Astrocyte of the spinal cord (primary cell): ENCODE data around the gene VPS4A.

ENCODE experiments used
- DNase-seq: peaks from one replicate; pipeline ENCODE4 v3.0.0; 2011; ENCODE audit warnings: low read depth, low spot score
- H3K4me3 ChIP-seq: 2 replicates; pipeline ENCODE4 v1.5.1; 2011; ENCODE audit warnings: low read depth, mild to moderate bottlenecking, low read length, moderate library complexity
- CTCF ChIP-seq: IDR thresholded peaks from 2 replicates; pipeline ENCODE4 v1.5.1; 2012; ENCODE audit warnings: low read depth, mild to moderate bottlenecking, low read length, inconsistent platforms
- in situ Hi-C: cut with HindIII; loops from 2 replicates; pipeline ENCODE4 v1.10.0; 2017; ENCODE audit warnings: low sequenced_read_pairs

Gene VPS4A

DNA sequence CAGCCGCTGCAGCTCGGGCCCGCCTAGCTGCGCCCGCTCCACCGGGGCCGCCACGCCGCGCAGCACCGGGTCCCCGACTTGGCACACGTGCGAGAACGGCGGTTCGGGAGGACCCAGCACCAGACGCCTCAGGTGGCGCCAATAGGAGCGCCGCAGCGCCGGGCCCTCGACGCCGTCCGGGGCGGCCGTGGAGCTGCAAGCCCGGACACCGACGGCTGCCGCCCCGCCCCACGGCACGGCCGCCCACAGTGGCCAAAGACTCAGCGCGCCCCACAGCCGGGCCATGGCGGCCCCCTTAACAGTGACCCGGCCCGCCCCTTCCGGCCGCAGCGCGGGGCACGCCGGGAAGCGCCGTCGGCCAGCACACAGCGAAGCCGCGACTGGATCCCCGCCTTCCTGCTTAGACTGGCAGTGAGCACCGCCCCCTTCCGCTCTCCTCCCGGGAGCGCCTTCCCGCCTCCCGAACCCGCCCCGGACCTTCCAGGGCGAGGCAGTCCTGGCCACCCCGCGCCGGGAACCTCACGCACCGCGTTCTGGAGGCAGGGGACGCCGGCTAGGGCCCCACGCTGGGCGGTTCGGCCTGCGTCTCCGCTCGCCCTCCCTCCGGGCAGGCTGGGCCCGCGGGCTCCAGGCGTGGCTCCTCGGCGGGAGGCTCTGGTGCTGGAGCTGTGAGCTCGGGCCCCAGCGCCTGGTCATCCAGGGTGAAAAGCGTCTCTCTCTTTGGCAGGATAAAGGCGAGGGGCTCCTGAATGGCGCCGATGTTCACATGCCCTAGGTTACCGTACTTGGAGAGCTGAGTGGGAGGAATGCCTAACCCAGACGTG lies 19.3 kb downstream of the VPS4A start, which contains the start of gene PDF:
PDF (minus strand) TSS at position 303 of the 824 bp plus-strand sequence; CDS start at position 285, 18 bp downstream.
- DNase-seq, result peak; percentile 94
- no peak for TF ChIP-seq CTCF
- in situ Hi-C loops, result no loop called here
- peak within 1 kb of the TSS; percentile 65 for H3K4me3 ChIP-seq

- TF ChIP-seq CTCF, result no peak
Measured at GRCh38 chr16:69334696-69335095, 23.5 kb downstream of the VPS4A start.

GRCh38 chr16:69338557-69339288 lies 27.6 kb downstream of the VPS4A start:
- no peak for DNase-seq
- peak overlapping the region; percentile 91 for H3K4me3 ChIP-seq
- TF ChIP-seq CTCF, result no peak
- in situ Hi-C loops, result no loop called here

More at GRCh38 chr16:69334696-69335095, 23.5 kb downstream of the VPS4A start:
- in situ Hi-C loops, result no loop called here
- H3K4me3 ChIP-seq, result no peak overlapping the region
- no peak for DNase-seq

- H3K4me3 ChIP-seq, result peak within 1 kb of the TSS; percentile 91
- TF ChIP-seq CTCF, result peak; percentile 80
- peak; percentile 99 for DNase-seq
- in situ Hi-C loops, result no loop called here
Measured at GRCh38 chr16:69339289-69340094, 28.3 kb downstream of the VPS4A start, which contains the start of the genes COG8 and NIP7. Gene COG8 (minus strand): TSS chr16:69339564. CDS start chr16:69339552, 12 bp downstream. Gene NIP7 (plus strand): TSS chr16:69339772. CDS start chr16:69339830, 58 bp downstream.

DNA sequence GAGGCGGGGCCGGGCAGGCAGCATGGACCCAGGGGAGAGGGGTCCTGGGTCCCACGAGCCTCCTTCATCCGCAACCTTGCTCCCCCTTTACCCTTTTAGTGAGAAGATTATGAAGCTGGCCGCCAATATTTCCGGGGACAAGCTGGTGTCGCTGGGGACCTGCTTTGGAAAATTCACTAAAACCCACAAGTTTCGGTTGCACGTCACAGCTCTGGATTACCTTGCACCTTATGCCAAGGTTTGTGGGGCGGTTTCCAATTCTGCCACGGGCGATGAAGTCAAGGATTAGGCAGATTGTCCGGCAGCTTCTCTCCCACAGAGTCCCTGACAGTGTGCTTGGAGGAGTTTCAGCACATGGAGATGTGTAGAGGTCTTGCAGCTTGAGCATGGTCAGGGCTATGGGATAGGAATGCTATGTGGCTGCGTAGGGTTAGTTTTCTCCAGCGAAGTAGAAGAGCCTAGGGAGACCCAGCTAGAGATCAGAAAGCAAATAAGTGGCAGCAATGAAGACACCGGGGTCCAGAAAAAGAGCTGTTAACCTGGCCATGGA lies 29.0 kb downstream of the VPS4A start:
- H3K4me3 ChIP-seq, result peak overlapping the region; percentile 91
- DNase-seq, result no peak
- TF ChIP-seq CTCF, result no peak
- in situ Hi-C loops, result no loop called here

GRCh38 chr16:69344171-69344570 lies 33.0 kb downstream of the VPS4A start:
- in situ Hi-C loops, result no loop called here
- no peak for TF ChIP-seq CTCF

More at GRCh38 chr16:69344171-69344570, 33.0 kb downstream of the VPS4A start:
- no peak for DNase-seq
- H3K4me3 ChIP-seq, result no peak overlapping the region
